NCI-H1105 treated with DMSO at 0.1 percent for 48 hours (cell line): ENCODE data around the gene CYP2U1.
A peak's percentile ranks its signal among the peaks of the same experiment; 100 is the strongest.
"Not testable (repeated sequence)": the region's sequence is repeated elsewhere in the genome, so short reads cannot be mapped to it uniquely, and the experiment has no call there.

Experiments used
- DNase-seq: peaks from one replicate; lab custom pipeline; 2025; lab: John Stamatoyannopoulos, UW

Gene CYP2U1

DNA sequence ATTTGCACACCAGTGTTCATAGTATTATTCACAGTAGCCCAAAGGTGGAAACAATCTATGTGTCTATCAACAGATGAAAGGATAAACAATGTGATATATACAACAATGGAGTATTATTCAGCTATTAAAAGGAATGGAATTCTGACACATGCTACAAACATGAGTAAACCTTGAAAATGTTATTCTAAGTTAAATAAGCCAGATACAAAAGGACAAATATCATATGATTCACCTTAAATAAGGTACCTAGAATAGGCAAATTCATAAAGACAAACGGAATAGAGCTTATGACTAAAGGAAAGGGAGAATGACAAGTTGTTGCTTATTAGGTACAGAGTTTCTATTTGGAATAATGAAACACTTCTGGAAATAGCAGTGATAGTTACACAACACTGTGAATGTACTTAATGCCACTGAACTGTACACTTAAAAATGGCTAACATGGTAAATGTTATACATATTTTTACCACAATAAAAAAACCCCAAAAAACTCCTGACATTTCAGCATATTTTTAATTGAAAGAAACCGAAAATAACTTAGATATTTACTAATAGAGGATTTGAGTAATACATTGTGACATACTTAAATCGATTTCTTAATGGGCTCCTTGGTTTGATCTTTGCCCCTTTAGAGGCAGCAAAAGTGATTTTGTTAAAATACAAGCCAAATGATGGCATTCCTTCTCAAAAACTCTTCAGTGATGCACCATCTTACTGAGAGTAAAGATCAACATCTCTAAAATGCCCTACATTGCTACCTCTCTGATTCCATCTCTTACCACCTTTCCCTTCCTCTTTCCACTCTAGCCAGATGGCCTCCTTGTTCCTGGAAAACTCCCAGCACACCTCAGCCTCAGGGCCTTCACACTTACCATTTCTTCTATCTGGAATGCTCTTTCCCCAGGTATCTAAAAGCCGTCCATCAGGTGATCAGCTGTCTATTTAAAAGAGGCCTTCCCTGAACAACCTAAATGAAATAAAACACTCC, 8.6 kb upstream of the CYP2U1 start:
- no peak for DNase-seq

GRCh38 chr4:107925713-107926112, 5.6 kb upstream of the CYP2U1 start:
- not testable (repeated sequence) for DNase-seq

DNA sequence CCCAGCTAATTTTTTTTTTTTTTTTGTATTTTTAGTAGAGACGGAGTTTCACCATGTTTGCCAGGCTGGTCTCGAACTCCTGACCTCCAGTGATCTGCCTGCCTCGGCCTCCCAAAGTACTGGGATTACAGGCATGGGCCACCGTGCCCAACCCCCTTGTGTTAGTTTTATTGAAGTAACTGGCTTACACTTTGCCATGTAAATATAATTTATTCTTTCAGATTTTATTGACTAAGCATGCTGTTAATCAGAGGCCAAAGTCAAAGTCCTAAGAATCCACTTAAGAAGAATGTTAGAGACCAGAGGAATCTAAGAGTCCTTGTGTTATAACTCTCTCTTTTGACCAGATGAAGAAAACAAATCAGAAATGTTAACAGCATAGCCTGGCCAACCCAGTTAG, 4.5 kb upstream of the CYP2U1 start:
- not testable (repeated sequence) for DNase-seq

DNA sequence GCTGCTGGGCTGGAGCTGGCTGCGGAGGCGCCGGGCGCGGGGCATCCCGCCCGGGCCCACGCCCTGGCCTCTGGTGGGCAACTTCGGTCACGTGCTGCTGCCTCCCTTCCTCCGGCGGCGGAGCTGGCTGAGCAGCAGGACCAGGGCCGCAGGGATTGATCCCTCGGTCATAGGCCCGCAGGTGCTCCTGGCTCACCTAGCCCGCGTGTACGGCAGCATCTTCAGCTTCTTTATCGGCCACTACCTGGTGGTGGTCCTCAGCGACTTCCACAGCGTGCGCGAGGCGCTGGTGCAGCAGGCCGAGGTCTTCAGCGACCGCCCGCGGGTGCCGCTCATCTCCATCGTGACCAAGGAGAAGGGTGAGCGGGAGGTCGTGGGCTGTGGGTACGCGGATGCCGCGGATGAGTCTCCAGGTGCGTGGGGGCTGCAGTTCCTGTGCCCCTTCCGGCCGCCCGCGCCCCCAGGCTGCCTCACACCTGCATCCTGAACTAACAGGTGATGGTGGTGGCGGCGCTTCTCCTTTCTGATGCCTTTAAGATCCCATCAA, 499 bp downstream of the CYP2U1 start:
- DNase-seq = peak; percentile 31

DNA sequence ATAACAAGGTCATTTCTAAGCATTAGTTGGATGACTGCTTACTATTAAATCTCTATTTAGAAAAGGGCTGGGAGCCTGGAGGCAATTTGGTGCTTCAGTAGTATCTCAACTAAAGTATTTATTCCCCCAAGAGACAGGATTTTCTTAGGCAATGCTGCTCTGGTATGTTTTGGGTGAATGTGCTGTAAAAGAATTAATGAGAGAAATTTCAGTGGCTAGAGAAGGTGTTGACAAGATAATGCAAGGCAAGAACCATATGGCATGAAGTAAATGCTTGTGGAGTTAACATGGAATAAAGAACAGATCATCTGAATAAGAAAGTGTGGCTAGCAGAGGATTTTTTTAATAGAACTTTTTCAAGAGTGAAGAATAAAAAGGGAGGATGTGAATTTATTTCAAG, 3.9 kb downstream of the CYP2U1 start:
- DNase-seq = no peak

- no peak for DNase-seq
These were observed 5.7 kb downstream of the CYP2U1 start for GRCh38 chr4:107937040-107937439.

GRCh38 chr4:107939307-107939706, 8.0 kb downstream of the CYP2U1 start:
- DNase-seq = no peak

- DNase-seq = no peak
These were observed 14.5 kb downstream of the CYP2U1 start for GRCh38 chr4:107945809-107946208.

GRCh38 chr4:107950746-107951540, 19.6 kb downstream of the CYP2U1 start:
- no peak for DNase-seq

GRCh38 chr4:107951551-107951950, 20.2 kb downstream of the CYP2U1 start:
- DNase-seq = no peak

DNA sequence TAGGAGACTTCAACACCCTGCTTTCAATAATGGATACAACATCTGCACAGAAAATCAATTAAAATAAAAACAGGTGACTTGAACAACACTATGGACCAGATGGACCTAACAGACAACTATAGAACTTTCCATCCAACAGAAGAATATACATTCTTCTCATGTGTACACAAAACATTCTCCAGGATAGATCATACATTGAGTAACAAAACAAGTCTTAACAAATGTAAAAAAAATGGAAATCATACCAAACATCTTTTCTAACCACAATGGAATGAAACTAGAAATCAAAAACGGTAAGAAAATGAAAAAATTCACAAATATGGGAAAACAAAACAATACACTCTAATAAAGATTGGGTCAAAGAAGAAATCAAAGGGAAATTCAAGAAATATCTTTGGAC, 24.7 kb downstream of the CYP2U1 start:
- no peak for DNase-seq

GRCh38 chr4:107966903-107967302, 35.6 kb downstream of the CYP2U1 start:
- no peak for DNase-seq

DNA sequence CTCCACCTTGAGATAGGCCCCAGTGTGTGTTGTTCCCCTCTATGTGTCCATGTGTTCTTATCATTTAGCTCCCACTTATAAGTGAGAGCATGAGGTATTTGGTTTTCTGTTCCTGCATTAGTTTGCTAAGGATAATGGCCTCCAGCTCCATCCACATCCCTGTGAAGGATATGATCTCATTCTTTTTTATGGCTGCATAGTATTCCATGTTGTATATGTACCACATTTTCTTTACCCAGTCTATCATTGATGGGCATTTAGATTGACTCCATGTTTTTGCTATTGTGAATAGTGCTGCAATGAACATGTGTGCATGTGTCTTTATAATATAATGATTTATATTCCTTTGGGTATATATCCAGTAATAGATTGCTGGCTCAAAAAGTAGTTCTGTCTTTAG, 36.2 kb downstream of the CYP2U1 start:
- DNase-seq = not testable (repeated sequence)

GRCh38 chr4:107967921-107968320, 36.6 kb downstream of the CYP2U1 start:
- not testable (repeated sequence) for DNase-seq

- DNase-seq = no peak
These were observed 38.9 kb downstream of the CYP2U1 start for GRCh38 chr4:107970063-107970798.

GRCh38 chr4:107972605-107973004, 41.3 kb downstream of the CYP2U1 start:
- no peak for DNase-seq

- no peak for DNase-seq
These were observed 43.2 kb downstream of the CYP2U1 start for GRCh38 chr4:107974523-107974922.

DNA sequence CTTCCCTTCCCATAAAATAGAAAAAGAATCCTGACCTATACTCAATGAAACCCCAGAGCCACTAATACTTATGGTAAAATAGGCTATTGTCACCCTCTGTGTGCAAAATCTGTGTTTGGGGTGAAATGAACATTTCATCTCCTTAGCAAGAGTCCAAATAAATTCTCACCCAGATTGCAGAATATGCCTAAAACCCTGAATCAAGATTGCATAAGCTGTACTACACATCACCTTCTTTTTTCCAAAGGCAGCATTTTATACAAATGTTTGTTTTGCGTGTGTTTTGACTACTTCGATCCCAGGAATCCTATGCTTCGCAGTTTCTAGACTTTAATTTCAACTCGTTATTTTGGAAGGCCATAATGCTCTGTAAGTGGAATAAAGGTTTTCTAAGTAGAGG, 46.1 kb downstream of the CYP2U1 start:
- no peak for DNase-seq

DNA sequence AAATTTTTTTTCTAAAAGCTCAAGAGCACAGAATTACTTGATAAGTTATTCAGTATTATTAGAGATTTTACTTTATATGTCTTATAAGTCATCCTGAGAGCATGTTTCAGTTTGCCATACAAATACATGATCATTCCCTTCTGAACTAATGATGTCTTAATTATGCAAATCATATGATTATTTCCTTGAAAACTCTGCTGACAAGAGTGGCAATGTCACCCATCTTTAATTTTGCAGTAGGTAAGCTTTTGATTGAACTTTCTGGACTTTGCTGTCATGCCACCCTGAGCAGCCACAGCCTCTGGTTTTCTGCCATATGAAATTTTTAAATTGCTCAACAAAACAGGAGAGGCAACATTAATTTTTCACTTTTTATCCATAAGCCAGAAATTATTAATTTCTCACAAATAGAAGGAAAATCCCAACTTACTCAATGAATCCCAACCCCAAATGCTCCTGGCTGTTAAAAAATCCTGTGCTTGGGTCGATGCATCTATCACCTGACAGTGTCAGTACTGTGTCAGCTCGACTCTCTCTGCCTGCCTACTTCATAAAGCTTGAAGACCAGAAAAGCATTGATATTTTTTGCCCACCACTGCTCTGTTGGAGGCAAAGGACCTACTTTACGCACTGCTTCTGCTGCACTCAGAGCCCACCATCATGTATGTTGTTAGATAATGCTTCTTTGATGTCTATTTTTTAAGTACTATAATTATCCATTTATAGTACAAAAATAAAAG, 46.8 kb downstream of the CYP2U1 start:
- no peak for DNase-seq

- no peak for DNase-seq
These were observed 47.5 kb downstream of the CYP2U1 start for GRCh38 chr4:107978716-107979451.
